GM19372 (cell line): Measurements from ENCODE around the gene C1RL.
"Not testable (repeated sequence)": the region's sequence is repeated elsewhere in the genome, so short reads cannot be mapped to it uniquely, and the experiment has no call there.

Experiments
- ATAC-seq: cut with Tn5 transposase; IDR thresholded peaks from one replicate; pipeline ENCODE4 v1.9.1; 2021; ENCODE audit warnings: mild to moderate bottlenecking, low read depth, moderate library complexity; ENCODE audit not compliant: unreplicated experiment

The C1RL gene

DNA sequence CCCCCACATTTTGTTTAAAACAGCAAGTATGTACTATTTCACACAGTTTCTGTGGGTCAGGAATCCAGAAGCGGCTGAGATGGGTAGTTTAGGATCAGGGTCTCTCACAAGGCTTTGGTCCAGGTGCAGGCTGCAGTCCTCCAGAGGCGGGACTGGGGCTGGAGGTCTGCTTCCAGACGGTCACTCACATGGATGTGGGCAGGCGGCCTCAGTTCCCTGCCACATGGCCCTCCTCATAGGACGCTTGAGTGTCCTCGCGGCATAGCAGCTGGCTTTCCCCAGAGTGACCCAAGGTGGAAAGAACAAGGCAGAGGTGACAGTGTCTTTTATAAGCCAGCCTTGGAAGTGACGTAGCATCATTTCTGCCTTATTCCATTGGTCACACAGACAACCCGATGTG is 7.9 kb upstream of the C1RL start:
- ATAC-seq: no peak

DNA sequence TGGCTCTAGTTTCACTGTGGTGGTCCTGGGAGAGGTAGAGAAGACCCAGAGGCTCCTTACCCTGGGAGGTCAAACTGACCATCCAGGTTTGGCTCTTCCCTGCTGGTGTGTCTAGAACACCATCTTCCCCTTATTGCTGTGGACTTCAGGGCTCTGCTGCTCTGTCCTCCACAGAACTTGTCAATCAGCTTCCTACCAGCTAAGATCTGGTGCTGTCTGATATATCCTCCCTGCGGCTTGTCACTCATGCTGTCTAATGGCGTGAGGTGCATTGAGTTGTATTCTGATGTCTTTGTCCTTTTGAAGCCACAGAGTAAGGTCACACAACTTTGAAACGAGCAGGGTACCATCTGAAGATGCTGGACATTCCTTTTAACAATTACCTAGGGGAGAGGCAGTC is 7.2 kb upstream of the C1RL start:
- ATAC-seq: no peak

DNA sequence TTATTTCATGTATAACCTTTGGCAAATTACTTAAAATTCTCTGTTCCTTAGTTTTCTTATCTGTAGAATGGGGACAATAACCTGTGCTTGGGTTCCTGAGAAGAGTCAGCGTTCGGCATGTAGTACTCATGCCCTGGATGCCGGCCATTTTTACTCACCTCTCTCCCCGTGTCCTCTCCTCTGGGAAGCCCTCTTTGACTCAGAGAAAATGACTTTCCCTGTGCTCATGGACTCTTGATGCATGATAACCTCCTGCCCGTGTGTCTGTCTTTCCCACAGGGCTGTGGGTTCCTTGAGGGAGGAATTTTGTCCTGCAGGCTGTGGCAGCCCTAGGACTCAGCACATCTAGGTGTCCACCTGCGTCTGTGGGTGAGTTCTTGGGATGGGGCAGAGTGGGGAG is 5.8 kb upstream of the C1RL start:
- no peak for ATAC-seq

DNA sequence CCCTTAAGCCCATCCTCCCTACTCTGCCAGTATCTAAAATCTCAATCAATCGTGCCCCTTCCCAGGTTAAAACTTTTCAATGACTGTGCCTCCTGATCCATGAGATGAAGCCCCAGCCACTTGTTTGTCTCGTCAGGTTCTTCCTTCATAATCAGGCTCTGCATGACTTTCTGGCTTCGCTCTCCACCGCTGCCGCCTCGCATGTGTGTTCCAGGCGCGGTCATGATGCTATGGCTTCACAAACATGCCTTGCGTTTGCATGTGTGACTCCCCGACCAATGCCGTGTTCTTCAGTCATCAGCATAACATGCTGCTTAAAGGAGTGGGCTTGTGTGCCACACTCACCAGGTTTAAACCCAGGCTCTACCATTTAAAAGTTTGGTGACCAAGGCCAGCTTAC is 5.0 kb upstream of the C1RL start:
- no peak for ATAC-seq

DNA sequence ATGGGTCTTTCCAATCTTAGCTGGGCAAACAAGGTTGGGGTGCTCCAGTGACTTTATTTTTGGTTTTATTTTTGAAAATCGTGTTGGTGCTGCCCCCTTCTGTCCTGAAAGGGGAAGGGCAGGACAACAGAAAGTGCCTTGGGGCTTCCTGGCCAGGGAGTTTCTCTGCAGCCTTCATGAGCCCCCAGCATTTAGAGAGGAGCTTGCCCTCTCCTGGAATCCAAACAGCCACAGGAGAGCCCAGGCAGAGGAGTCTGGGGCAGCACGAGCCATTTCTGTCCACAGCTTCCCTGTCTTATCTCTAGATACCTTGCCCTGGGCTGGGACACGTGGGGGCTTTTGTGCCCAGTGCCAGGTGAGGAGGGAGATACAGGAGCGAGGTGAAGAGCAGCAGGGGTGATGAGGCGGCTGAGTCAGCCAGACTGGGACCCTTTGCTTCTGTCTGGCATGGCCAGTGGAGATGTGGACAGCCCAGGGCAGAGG is 4.4 kb upstream of the C1RL start:
- ATAC-seq: no peak

DNA sequence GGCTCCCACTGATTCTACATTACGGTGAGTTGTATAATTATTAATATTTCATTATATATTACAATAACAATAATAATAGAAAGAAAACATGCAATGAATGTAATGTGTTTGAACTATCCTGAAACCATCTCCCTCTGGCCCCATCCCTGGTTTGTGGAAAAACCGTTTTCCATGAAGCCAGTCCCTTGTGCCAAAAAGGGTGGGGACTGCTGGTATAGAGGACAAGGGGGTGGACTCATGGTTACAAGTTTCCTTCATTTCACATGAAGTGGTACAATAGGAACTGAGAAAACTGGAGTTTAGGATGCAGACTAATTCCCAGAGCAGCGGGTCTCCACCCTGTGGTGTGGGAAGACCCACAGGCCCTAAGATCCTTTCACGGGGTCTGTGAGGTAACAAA is 3.0 kb upstream of the C1RL start:
- no peak for ATAC-seq

DNA sequence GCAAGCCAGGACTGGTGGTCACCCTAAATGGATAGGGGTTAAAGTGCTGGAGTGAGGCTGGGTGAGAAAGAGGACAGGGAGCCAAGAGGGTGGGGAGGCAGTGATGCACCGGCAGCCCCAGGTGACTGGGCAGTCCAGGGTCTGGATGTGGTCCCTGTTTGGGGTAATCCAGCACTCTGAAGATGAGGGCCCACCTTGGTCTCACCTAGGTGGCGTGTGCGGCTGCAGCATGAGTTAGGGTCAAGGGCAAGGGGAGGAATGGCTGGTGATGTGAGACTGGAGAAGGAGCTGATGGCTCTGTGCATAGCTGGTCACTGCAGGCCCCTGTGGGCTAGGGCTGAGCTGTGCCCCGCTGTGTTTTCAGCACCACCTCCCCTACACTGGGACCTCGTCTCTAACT is 1.6 kb upstream of the C1RL start:
- no peak for ATAC-seq

DNA sequence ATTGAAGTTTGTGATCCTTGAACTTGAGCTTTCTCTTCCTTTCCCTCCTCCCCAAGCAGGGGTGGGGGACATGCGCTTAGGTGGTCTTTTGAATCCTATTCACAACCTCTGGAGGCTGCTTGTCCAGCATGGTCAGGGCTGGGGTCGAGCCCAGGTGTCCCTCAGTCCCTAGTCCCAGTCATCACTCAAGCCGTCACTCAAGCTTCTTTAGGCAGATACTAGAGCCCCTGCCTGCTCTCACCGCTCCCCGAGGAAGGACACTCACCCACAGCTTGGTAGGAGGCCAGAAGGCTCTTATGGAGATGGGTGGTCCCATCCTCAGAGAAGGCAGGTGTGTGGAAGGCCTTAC is 532 bp upstream of the C1RL start:
- ATAC-seq: no peak

DNA sequence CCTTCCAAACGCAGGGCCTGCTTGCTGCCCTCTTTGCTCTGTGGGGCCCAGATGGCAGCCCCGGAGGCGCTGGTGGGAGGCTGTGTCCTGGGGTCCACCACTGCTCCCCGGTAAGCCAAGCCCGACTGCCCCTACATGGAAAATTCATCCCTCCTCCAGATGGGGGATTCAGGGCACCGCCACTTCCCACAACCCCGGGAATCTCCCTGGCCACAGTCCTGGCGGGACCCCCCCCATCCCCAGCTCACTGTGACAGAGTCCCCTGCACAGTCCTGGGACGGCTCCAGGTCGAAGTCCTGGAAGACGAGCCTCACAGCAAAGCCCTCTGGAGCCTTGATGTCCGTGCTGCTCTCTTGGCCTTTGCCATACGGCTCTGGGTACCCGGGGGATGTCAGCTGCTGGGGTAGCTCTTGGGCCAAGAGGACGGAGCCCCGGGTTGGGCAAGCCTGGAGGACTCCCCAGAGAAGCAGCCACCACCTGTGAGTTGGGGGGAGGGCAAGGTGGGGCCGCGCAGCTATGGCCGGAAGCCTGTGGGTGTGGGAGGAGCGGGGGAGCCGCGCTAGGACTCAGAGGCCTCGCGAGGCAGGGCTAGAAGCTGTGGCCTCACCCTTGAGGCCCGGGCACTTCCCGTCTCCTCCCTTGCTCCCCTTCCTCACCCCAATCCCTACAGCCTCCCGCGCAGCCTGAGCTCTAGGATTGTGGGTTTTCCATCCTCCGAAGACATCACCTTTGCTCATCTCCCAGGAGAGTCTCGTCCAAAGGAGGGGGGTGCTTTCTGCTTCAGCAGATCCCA is 815 bp downstream of the C1RL start:
- ATAC-seq: peak; percentile 96

DNA sequence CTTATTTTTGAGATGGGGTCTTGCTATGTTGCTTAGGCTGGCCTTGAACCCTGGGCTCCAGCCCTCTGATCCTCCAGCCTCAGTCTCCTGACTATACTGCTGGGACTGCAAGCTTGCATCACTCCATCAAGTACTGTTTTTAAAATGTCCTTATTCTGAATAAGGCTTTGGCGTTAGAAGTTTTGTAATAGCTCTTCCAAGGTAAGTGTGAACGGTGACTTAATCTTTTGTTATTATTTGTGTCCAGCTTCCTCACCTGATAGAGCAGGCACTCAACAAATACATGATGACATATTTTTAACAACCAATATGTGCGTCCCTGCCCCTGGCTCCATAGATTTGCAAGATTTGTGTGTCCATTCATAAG is 1.4 kb downstream of the C1RL start:
- no peak for ATAC-seq

DNA sequence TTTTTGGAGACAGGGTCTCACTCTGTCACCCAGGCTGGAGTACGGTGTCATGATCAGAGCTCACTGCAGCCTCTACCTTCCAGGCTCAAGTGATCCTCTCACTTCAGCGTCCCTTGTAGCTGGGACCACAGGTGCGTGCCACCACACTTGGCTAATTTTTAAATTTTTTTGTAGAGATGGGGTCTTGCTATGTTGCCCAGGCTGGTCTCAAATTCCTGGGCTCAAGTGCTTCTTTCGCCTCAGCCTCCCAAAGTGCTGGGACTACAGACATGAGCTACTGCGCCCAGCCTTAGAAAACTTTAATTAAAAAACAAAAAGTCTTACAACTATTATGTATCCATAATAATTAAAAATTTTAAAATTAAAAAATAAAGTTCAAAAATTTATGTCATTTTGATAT is 1.8 kb downstream of the C1RL start:
- ATAC-seq: not testable (repeated sequence)

DNA sequence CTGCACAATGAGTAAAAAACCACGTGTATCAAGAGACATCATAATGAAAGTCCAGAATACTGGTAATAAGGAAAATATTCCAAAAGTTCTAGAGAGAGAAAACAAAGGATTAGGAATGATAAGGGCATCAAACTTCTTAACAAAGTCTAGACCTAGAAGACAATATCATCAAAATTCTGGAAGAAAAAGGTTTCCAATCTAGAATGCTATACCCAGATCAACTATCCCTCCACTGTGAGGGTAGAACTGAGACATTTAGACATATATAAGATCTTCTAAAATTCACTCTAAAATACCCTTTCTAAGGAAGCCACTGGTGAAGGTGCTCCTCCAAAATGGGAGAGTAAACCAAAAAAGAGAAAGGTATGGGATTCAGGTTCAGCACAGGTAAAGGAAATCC is 2.9 kb downstream of the C1RL start:
- no peak for ATAC-seq

DNA sequence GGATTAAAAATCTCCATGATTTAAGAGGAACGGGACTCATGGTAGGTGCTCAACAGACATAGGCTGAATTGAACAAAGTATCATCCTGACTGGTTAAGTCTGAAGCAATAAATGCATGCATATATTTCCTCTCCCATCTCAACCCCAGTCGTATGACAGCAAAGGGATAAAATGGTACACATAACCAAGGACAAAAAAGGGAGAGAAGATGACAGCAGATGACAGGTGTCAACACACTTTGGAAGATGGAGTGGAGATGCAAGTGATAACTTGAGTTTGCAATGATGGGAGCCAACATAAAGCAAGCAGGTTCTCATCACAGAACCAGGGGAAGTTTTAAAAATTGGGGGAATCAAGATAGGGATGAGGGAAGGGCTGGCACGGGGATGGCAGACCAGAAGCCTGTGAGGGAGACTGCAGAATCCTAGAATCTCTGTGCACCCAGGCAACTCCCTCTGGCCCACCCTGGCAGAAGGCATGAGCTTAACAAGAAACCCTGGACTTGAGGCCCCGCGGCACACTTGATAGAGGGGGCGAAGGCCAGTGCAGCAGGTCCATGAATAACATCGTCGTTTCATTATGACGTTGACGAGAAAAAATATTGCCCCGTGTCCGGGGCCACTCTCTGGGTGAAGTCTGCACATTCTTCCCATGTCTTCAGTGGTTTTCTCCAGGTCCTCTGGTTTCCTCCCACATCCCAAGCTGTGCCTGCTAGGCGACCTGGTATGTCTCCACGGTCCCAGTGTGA is 5.0 kb downstream of the C1RL start:
- no peak for ATAC-seq

DNA sequence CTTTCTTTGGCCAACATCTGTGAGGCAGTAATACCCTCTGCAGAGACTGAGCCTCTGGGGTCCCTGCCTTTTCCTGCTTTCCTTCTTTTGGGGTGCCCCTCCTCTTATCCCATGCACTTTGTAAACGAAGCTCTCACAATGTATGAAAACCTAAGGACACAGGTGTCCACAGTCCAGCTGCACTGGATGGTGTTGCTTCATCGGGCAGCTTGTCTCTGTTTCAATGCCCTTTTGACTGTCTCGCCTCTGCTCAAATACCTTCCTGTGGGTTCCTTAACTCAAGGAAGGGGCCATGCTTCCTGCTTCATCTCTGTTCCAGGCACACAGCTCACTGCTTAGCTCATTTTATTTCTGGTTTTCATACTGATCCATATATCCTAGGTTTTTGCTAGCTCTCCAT is 6.4 kb downstream of the C1RL start:
- no peak for ATAC-seq

DNA sequence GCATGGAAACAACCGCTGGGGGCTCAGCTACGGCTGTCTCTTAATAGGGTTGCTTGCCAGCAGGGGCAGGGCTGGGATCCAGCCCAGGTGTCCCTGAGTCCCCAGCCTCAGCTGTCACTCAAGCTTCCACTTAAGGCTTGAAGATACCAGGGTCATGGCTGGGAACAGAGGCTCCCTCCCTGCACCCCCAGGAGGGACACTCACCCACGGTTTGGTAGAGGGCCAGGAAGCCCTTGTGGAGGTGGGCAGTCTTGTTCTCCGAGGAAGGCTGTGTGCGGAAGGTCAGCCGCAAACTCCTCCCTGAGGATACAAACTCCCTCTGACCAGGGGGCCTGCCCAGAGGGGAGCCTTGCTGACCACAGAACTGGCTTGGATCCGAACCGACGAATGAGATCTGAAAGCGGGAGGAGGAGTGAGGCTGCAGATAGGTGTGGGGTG is 7.3 kb downstream of the C1RL start:
- no peak for ATAC-seq

DNA sequence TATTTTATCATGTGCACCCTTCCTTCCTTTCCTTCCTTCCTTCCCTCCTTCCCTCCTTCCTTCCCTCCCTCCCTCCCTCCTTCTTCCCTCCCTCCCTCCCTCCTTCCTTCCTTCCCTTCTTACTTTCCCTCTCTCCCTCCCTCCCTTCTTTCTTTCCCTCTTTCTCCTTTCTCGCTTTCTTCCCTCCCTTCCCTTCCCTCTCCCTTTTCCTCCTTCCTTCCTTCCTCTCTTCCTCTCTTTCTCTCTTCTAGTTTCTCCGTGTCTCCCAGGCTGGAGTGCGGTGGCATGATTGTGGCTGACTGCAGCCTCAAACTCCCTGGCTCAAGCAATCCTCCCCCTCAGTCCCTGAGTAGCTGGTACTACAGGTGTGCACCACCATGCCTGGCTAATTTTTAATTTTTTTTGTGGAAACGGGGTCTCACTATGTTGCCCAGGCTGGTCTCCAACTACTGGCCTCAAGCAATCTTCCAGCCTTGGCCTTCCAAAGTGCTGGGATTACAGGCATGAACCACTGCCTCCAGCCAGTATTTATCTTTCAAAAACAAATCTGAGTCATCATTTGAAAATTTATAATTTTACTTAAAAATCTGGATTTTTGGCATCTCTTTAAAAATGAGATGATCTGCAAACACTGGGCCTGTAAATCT is 7.8 kb downstream of the C1RL start:
- ATAC-seq: no peak

DNA sequence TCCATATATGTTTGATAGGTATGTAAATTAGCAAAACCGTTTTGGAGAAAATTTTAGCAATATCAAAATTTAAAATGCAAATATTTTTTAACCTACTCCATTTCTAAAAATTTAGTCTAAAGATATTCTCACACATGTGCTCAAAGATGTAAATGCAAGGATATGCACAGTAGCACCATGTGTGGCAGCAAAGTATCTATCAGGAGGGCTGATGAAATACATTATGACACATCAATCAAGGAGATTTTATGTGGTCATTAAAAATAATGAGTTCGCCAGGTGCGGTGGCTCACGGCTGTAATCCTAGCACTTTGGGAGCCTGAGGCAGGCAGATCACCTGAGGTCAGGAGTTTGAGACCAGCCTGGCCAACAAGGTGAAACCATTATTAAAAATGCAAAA is 8.8 kb downstream of the C1RL start:
- no peak for ATAC-seq

DNA sequence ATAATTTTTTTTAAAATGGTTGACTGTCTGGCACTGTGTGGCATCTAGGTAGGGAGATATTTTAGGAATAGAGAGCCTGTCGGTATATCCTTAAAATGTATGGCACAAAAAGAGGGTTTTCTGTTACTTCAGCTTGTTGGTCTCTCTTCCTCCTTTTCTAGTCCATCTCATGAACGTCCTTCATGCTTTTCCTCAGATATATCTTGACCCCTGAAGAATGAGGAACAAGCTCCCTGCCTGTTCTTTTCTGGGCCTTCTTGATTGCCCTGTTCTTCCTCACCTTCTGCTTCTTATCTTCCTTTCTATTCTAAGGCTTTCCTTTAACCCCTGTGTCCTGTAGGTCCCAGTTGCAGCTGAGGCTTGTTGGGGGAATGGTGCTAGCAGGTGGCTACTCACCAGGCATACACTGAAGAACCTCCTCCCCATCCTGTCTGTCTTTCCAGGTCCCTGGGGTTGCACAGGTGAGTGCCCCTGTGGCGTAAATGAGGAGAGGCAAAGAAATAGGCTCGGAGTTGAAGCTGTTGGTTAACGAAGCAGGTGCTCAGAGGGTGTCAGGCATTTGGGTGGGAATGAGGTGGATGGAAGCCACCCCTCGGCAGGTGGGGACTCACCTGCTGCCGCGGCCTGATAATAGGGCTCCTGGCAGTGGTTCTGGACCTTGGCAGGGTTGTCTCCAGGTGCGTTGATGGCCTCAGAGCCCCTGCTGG is 9.6 kb downstream of the C1RL start:
- no peak for ATAC-seq

DNA sequence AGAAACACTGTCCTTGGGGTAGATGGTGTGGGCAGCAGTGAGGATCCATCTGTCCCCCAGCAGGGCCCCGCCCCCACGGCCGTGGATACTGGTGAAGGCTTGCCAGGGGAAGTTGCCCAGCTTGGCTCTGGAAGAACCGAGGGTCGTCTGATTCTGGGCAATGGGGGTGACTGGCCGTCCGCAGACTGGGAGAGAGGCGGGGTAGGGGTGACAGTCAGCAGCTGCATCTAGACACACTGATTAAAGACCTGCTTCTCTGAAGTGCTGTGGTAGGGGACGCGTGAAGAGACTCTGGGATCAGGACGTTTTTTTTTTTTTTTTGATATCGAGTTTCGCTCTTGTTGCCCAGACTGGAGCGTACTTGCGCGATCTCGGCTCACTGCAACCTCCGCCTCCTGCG is 12.0 kb downstream of the C1RL start:
- ATAC-seq: no peak

DNA sequence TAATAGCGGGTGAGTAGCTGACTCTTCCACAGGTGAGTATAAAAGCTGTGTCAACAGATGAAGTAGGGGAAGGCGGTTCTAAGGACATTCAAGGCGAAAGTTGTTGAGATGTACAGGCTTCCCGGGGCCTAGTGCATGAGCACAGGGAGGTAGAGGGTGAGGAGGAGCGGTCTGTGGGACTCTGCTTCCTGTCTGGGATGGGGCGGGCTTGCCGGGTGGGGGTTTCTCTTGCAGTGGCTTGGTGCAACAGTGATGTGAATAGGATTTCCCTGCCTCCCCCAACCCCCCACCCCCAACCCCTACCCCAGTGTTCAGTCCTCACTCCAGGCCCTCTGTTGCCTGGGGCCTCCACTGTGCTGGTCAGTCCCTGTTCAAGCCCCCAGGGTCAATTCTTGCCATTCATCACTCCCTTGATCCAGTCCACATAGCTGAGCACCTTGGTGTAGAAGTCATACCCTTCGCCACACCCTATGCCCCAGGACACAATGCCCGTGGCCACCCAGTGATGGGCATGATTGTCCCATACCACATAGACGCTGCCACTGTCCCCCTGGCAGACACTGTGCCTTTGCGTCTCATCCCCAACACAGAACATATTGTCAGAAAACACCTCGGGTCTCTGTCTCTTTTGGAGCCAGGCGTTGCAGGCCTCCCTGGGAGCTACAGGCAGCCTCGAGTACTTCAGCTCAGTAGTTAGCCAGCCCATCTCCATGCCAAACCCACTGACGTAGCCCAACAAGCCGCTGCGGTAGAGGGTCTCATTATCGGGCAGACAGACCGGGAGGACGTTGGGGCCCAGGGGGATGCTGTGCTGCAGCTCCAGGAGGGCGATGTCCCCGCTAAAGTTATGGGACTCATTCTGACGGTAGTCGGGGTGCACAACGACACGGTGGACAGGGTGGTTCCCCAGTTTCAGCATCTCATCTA is 12.7 kb downstream of the C1RL start:
- no peak for ATAC-seq
